Tibial nerve (tissue), 3 donors: ENCODE data around the gene TUT4.

Source experiments
- CTCF ChIP-seq, 5 experiments: fragments of 200-600 bp in 3 of 5; fragments of 450-650 bp in 2 of 5; sonication (generic) in 3 of 5; IDR thresholded peaks; one replicate each; pipeline ENCODE4 v1.5.1; 2016 to 2019; ENCODE audit warnings: antibody characterized with exemption in 5 of 5, mild to moderate bottlenecking in 3 of 5, moderate library complexity in 2 of 5
- POLR2A ChIP-seq, 2 donors: fragments of 450-650 bp; IDR thresholded peaks; one replicate each; pipeline ENCODE4 v1.6.1; 2017; ENCODE audit warnings: antibody characterized with exemption in 2 of 2, mild to moderate bottlenecking in 2 of 2, moderate library complexity in 2 of 2

GRCh38 chr1:52436817-52437216, 116.1 kb downstream of the TUT4 start:
- TF ChIP-seq CTCF (IDR thresholded peaks at IDR 0.05) (no peak), POLR2A (IDR thresholded peaks at IDR 0.05) (no peak)
